HepG2 (cell line): ENCODE measurements around the gene VWA1. TPM values are rescaled to one million over a fixed set of nuclear protein-coding genes. Genes with fewer than 3 reads are reported as not detected.

Experiments used
- ASH2L ChIP-seq: fragments of 300-600, 200-600 bp; sonication (generic); IDR thresholded peaks from 2 replicates; pipeline ENCODE4 v1.7.0; 2017; ENCODE audit warnings: low read depth, mild to moderate bottlenecking, moderate library complexity, mixed read lengths, low read length; ENCODE audit not compliant: insufficient read length
- CSRNP2 ChIP-seq: sonication (generic); formaldehyde crosslinking; conservative IDR thresholded peaks from 2 replicates; pipeline ENCODE4 v1.8.0; 2022; ENCODE audit warnings: low read depth, missing genetic modification reagents
- DNMT1 ChIP-seq: sonication (generic); formaldehyde crosslinking; IDR thresholded peaks from 2 replicates; pipeline ENCODE4 v1.5.1; 2020; ENCODE audit warnings: mild to moderate bottlenecking, missing genetic modification reagents
- DNMT3B ChIP-seq: conservative IDR thresholded peaks from 2 replicates; pipeline ENCODE4 v1.6.1; 2016; ENCODE audit warnings: missing biosample characterization, control low read depth
- GLI4 ChIP-seq: sonication (generic); formaldehyde crosslinking; IDR thresholded peaks from 2 replicates; pipeline ENCODE4 v1.5.1; 2020; ENCODE audit warnings: missing genetic modification reagents, mild to moderate bottlenecking, moderate library complexity, borderline replicate concordance
- ISX ChIP-seq: sonication (generic); formaldehyde crosslinking; conservative IDR thresholded peaks from 2 replicates; pipeline ENCODE4 v1.5.0; 2020; ENCODE audit warnings: missing genetic modification reagents
- KDM1A ChIP-seq: IDR thresholded peaks from 2 replicates; pipeline ENCODE4 v1.6.1; 2016; ENCODE audit warnings: missing compliant biosample characterization
- KDM2A ChIP-seq: sonication (generic); formaldehyde crosslinking; IDR thresholded peaks from 2 replicates; pipeline ENCODE4 v1.4.0; 2020; ENCODE audit warnings: low read depth, missing genetic modification reagents, borderline replicate concordance
- NONO ChIP-seq, 2 experiments: fragments of 450-650 bp in 1 of 2; sonication (generic) in 1 of 2; formaldehyde crosslinking in 1 of 2; IDR thresholded peaks in 1 of 2; conservative IDR thresholded peaks in 1 of 2; 2 replicates each; pipeline versions ENCODE4 v1.6.1 to v1.8.0; 2017 to 2022; ENCODE audit warnings: mild to moderate bottlenecking in 1 of 2, missing genetic modification reagents in 1 of 2, moderate library complexity in 1 of 2
- POLR2A ChIP-seq, 2 experiments: IDR thresholded peaks; 2 replicates each; pipeline ENCODE4 v1.6.1; 2011; ENCODE audit warnings: low read depth in 2 of 2, low read length in 2 of 2, mild to moderate bottlenecking in 1 of 2, moderate library complexity in 1 of 2; ENCODE audit not compliant: insufficient read depth in 1 of 2
- TAF15 ChIP-seq: fragments of 200-400 bp; formaldehyde crosslinking; IDR thresholded peaks from one replicate; pipeline ENCODE4 v1.6.1; 2018; ENCODE audit warnings: mild to moderate bottlenecking, low read depth, low read length; ENCODE audit not compliant: poor library complexity, severe bottlenecking
- TBX2 ChIP-seq: sonication (generic); formaldehyde crosslinking; IDR thresholded peaks from 2 replicates; pipeline ENCODE4 v1.5.0; 2020; ENCODE audit warnings: missing genetic modification reagents, mild to moderate bottlenecking, borderline replicate concordance
- WIZ ChIP-seq: sonication (generic); formaldehyde crosslinking; IDR thresholded peaks from 2 replicates; pipeline ENCODE4 v1.5.1; 2020; ENCODE audit warnings: mild to moderate bottlenecking, missing genetic modification reagents
- YY1 ChIP-seq: IDR thresholded peaks from 2 replicates; pipeline ENCODE4 v1.6.1; 2011; ENCODE audit warnings: low read length, low read depth, moderate library complexity, mild to moderate bottlenecking; ENCODE audit not compliant: insufficient read depth, insufficient replicate concordance
- ZNF567 ChIP-seq: sonication (generic); formaldehyde crosslinking; IDR thresholded peaks from 2 replicates; pipeline ENCODE4 v1.8.1; 2023; ENCODE audit warnings: mild to moderate bottlenecking, missing genetic modification reagents, borderline replicate concordance
- ZNF713 ChIP-seq: sonication (generic); formaldehyde crosslinking; IDR thresholded peaks from 2 replicates; pipeline ENCODE4 v1.4.0; 2020; ENCODE audit warnings: mild to moderate bottlenecking, missing genetic modification reagents
- ZNF839 ChIP-seq: sonication (generic); formaldehyde crosslinking; IDR thresholded peaks from 2 replicates; pipeline ENCODE4 v1.4.0; 2020; ENCODE audit warnings: missing genetic modification reagents, mild to moderate bottlenecking, borderline replicate concordance
- ZSCAN20 ChIP-seq: sonication (generic); formaldehyde crosslinking; IDR thresholded peaks from 2 replicates; pipeline ENCODE4 v1.4.0; 2020; ENCODE audit warnings: missing genetic modification reagents, mild to moderate bottlenecking, borderline replicate concordance
- polyA plus RNA-seq, 8 experiments: library from polyadenylated mRNA; depleted of rRNA in 3 of 8; stranded (reverse) in 7 of 8; unstranded in 1 of 8; fragments of >200 nt; fragmentation: Illumina TruSeq in 4 of 8; extraction: Trizol in 4 of 8; gene quantifications; 2 replicates each; pipeline versions ENCODE4 v1.2.1 to v1.2.3, GENCODE V29; 2011 to 2016; ENCODE audit warnings: low read depth in 4 of 8, missing spikeins in 1 of 8, mixed read lengths in 1 of 8; ENCODE audit not compliant: insufficient read depth in 1 of 8
- total RNA-seq, 5 experiments: library from RNA; depleted of rRNA; stranded (reverse); fragments of >200 nt; fragmentation: Illumina TruSeq; extraction: Trizol; gene quantifications; 2 replicates each; pipeline ENCODE4 v1.2.3, GENCODE V29; 2016; ENCODE audit warnings: low read depth in 1 of 5
- TF ChIP-seq, protein P1 (sequence below): sonication (generic); formaldehyde crosslinking; IDR thresholded peaks from 2 replicates; pipeline ENCODE4 v1.8.1; 2023; ENCODE audit warnings: missing genetic modification reagents, inconsistent platforms, borderline replicate concordance
- TF ChIP-seq, protein P2 (sequence below): sonication (generic); formaldehyde crosslinking; conservative IDR thresholded peaks from 2 replicates; pipeline ENCODE4 v1.8.0; 2022; ENCODE audit warnings: missing genetic modification reagents
- TF ChIP-seq, protein P3 (sequence below): IDR thresholded peaks from 2 replicates; pipeline ENCODE4 v1.6.1; 2018; ENCODE audit warnings: missing genetic modification reagents, mild to moderate bottlenecking, missing compliant biosample characterization
- TF ChIP-seq, protein P4 (sequence below): sonication (generic); formaldehyde crosslinking; IDR thresholded peaks from 2 replicates; pipeline ENCODE4 v1.4.0; 2020; ENCODE audit warnings: missing genetic modification reagents

Gene VWA1
- total and polyA plus RNA-seq, 2 of the 13 experiments (the other 11 are each of a cell fraction or from before 2014, with no cell fraction given) = 40.9 to 57.5 TPM

- TF ChIP-seq, protein P1, sequence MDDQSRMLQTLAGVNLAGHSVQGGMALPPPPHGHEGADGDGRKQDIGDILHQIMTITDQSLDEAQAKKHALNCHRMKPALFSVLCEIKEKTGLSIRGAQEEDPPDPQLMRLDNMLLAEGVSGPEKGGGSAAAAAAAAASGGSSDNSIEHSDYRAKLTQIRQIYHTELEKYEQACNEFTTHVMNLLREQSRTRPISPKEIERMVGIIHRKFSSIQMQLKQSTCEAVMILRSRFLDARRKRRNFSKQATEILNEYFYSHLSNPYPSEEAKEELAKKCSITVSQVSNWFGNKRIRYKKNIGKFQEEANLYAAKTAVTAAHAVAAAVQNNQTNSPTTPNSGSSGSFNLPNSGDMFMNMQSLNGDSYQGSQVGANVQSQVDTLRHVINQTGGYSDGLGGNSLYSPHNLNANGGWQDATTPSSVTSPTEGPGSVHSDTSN (CRISPR knock-in tag) = no peak
- TF ChIP-seq WIZ (CRISPR knock-in tag) = no peak
- TF ChIP-seq ZNF839 (CRISPR knock-in tag) = no peak
- TF ChIP-seq CSRNP2 (CRISPR knock-in tag) = no peak
- no peak for TF ChIP-seq ISX (CRISPR knock-in tag)
- no peak for TF ChIP-seq ZSCAN20 (CRISPR knock-in tag)
- TF ChIP-seq KDM1A (CRISPR knock-in tag) = no peak; the same call in 1 of the 2 replicates
- TF ChIP-seq POLR2A (IDR thresholded peaks at IDR 0.05; ENCODE audit: insufficient read depth in 1 of 2, low read depth in 2 of 2, low read length in 2 of 2) = peak in 1 of 2 experiments; percentile 63; a peak in 2 of 4 replicates
- TF ChIP-seq TAF15 = no peak
- no peak for TF ChIP-seq ZNF713 (CRISPR knock-in tag)
- no peak for TF ChIP-seq DNMT3B (CRISPR knock-in tag)
- TF ChIP-seq KDM2A (CRISPR knock-in tag) = peak; percentile 86
- TF ChIP-seq TBX2 = peak; percentile 56; the same call in 1 of the 2 replicates
- no peak for TF ChIP-seq GLI4
- peak; percentile 38 for TF ChIP-seq YY1
- TF ChIP-seq ASH2L = peak; percentile 62
- no peak for TF ChIP-seq DNMT1 (CRISPR knock-in tag)
- TF ChIP-seq, protein P2, sequence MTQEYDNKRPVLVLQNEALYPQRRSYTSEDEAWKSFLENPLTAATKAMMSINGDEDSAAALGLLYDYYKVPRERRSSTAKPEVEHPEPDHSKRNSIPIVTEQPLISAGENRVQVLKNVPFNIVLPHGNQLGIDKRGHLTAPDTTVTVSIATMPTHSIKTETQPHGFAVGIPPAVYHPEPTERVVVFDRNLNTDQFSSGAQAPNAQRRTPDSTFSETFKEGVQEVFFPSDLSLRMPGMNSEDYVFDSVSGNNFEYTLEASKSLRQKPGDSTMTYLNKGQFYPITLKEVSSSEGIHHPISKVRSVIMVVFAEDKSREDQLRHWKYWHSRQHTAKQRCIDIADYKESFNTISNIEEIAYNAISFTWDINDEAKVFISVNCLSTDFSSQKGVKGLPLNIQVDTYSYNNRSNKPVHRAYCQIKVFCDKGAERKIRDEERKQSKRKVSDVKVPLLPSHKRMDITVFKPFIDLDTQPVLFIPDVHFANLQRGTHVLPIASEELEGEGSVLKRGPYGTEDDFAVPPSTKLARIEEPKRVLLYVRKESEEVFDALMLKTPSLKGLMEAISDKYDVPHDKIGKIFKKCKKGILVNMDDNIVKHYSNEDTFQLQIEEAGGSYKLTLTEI (CRISPR knock-in tag) = no peak
- TF ChIP-seq, protein P3, sequence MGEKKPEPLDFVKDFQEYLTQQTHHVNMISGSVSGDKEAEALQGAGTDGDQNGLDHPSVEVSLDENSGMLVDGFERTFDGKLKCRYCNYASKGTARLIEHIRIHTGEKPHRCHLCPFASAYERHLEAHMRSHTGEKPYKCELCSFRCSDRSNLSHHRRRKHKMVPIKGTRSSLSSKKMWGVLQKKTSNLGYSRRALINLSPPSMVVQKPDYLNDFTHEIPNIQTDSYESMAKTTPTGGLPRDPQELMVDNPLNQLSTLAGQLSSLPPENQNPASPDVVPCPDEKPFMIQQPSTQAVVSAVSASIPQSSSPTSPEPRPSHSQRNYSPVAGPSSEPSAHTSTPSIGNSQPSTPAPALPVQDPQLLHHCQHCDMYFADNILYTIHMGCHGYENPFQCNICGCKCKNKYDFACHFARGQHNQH (CRISPR knock-in tag) = peak; percentile 65; the same call in 1 of the 2 replicates
- TF ChIP-seq, protein P4, sequence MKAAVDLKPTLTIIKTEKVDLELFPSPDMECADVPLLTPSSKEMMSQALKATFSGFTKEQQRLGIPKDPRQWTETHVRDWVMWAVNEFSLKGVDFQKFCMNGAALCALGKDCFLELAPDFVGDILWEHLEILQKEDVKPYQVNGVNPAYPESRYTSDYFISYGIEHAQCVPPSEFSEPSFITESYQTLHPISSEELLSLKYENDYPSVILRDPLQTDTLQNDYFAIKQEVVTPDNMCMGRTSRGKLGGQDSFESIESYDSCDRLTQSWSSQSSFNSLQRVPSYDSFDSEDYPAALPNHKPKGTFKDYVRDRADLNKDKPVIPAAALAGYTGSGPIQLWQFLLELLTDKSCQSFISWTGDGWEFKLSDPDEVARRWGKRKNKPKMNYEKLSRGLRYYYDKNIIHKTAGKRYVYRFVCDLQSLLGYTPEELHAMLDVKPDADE (CRISPR knock-in tag) = no peak
- TF ChIP-seq ZNF567 = no peak
- no peak for TF ChIP-seq NONO (IDR thresholded peaks at IDR 0.05)
- TF ChIP-seq NONO (CRISPR knock-in tag; conservative IDR thresholded peaks at IDR 0.05) = peak; percentile 85
Measured at GRCh38 chr1:1471389-1472052, 36.0 kb downstream of the VWA1 start, which contains the start of gene ATAD3B (continued).
